NB4 (cell line): Measurements from ENCODE around the gene PLA2G4A.
A peak's percentile ranks its signal among the peaks of the same experiment; 100 is the strongest.
"Not testable (repeated sequence)": the region's sequence is repeated elsewhere in the genome, so short reads cannot be mapped to it uniquely, and the experiment has no call there.

Source experiments
- DNase-seq: peaks from one replicate; pipeline ENCODE4 v3.0.0; 2010; ENCODE audit warnings: low read depth
- H3K4me3 ChIP-seq: one replicate; pipeline ENCODE4 v1.5.1; 2011; ENCODE audit warnings: mild to moderate bottlenecking, low read depth, low read length, moderate library complexity
- MYC ChIP-seq: IDR thresholded peaks from 2 replicates; pipeline ENCODE4 v1.6.1; 2011; ENCODE audit warnings: low read depth, low read length
- POLR2A ChIP-seq: IDR thresholded peaks from 2 replicates; pipeline ENCODE4 v1.6.1; 2011; ENCODE audit warnings: mild to moderate bottlenecking; ENCODE audit not compliant: insufficient read length; ENCODE audit errors: extremely low read depth
- TF ChIP-seq, protein P1 (sequence below): IDR thresholded peaks from 2 replicates; pipeline ENCODE4 v1.6.1; 2011; ENCODE audit warnings: low read depth, low read length
- TF ChIP-seq, protein P2 (sequence below): IDR thresholded peaks from one replicate; pipeline ENCODE4 v1.5.1; 2012; ENCODE audit warnings: low read depth, low read length

PLA2G4A gene

GRCh38 chr1:186900539-186901237, 71.9 kb downstream of the PLA2G4A start:
- no peak for DNase-seq
- TF ChIP-seq, protein P1, sequence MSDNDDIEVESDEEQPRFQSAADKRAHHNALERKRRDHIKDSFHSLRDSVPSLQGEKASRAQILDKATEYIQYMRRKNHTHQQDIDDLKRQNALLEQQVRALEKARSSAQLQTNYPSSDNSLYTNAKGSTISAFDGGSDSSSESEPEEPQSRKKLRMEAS = no peak
- TF ChIP-seq, protein P2, sequence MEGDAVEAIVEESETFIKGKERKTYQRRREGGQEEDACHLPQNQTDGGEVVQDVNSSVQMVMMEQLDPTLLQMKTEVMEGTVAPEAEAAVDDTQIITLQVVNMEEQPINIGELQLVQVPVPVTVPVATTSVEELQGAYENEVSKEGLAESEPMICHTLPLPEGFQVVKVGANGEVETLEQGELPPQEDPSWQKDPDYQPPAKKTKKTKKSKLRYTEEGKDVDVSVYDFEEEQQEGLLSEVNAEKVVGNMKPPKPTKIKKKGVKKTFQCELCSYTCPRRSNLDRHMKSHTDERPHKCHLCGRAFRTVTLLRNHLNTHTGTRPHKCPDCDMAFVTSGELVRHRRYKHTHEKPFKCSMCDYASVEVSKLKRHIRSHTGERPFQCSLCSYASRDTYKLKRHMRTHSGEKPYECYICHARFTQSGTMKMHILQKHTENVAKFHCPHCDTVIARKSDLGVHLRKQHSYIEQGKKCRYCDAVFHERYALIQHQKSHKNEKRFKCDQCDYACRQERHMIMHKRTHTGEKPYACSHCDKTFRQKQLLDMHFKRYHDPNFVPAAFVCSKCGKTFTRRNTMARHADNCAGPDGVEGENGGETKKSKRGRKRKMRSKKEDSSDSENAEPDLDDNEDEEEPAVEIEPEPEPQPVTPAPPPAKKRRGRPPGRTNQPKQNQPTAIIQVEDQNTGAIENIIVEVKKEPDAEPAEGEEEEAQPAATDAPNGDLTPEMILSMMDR = no peak
- TF ChIP-seq MYC (no peak), POLR2A (no peak)
- no peak overlapping the region for H3K4me3 ChIP-seq

GRCh38 chr1:186901631-186902030, 72.9 kb downstream of the PLA2G4A start:
- no peak for DNase-seq
- H3K4me3 ChIP-seq = no peak overlapping the region
- no peak for TF ChIP-seq POLR2A
- TF ChIP-seq, protein P1 = no peak

GRCh38 chr1:186903374-186904136, 74.8 kb downstream of the PLA2G4A start:
- TF ChIP-seq, protein P1 = no peak
- no peak for TF ChIP-seq POLR2A
- TF ChIP-seq, protein P2 = no peak
- no peak for TF ChIP-seq MYC
- H3K4me3 ChIP-seq = no peak overlapping the region
- no peak for DNase-seq

DNA sequence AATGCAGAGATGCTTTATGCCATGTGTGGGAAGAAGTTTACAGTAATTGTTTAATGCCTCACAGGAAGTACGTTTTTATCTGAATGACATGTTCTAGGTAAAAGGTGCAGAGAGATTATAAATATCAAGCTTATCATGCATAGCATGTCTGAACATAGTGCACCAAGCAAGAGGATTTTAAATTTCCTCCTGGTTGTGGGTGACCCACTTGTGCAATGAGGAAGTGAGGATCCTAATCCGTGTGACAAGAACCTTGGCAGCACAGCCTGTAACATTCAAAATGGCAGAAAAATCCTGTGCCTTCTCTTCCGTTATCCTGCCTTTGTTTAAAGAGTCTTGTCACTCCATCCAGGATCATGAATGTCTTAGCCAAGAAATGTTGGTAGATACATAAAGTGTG, 75.6 kb downstream of the PLA2G4A start:
- TF ChIP-seq POLR2A (no peak), MYC (no peak)
- TF ChIP-seq, protein P2 = no peak
- TF ChIP-seq, protein P1 = no peak
- DNase-seq = peak; percentile 4
- no peak overlapping the region for H3K4me3 ChIP-seq

DNA sequence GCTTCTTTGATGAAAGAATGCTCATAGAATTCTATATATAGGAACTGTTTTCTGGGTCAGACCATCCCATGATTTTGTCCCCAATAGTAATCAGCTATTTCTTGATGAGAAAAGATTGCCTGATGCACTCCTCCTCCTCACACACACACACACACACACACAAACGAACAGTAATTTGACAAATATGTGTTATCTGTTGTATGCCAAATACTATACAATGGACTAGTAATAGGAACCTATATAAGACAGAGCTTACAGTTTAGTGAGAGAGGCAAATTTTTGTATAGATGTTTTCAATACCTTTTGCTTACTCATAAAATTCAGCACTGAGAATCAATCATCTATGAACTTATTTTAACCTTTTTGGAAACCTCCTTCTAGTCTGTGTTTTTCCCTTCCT, 76.8 kb downstream of the PLA2G4A start:
- no peak for DNase-seq
- TF ChIP-seq, protein P1 = no peak
- TF ChIP-seq POLR2A = no peak
- no peak for TF ChIP-seq MYC
- TF ChIP-seq, protein P2 = no peak
- H3K4me3 ChIP-seq = no peak overlapping the region

- DNase-seq = no peak
- no peak overlapping the region for H3K4me3 ChIP-seq
- TF ChIP-seq, protein P1 = no peak
- TF ChIP-seq MYC = no peak
- TF ChIP-seq, protein P2 = no peak
- TF ChIP-seq POLR2A = no peak
These were observed 86.8 kb downstream of the PLA2G4A start for GRCh38 chr1:186915555-186915954.

DNA sequence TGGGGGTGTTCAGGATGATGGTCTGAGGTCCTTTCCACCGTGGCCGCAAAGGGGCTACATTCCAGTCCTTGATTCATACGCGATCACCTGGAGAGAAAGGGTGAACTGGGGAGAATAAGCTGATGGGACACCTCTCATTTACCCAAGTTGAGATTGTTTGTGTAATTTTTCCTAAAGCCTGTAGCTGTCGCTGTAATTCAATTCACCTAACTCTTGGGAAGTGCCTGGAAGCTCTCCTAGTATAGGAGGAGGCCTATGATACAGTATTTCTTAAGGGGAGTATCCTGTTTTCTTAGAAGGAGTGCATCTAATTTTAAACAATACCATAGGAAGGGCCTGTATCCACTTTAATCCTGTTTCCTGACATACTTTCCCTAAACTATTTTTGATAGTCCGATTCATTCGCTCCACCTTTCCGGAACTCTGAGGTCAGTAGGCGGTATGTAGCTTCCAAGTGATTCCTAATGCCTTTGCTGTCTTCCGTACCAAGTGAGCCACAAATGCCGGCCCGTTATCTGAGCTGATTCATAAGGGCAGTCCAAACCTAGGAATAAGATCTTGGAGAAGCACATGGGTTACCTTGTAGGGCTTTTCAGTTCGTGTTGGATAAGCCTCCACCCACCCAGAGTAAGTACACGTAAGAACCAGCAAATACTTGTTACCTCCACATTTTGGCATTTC, 88.5 kb downstream of the PLA2G4A start:
- H3K4me3 ChIP-seq = not testable (repeated sequence)
- DNase-seq = peak; percentile 7

DNA sequence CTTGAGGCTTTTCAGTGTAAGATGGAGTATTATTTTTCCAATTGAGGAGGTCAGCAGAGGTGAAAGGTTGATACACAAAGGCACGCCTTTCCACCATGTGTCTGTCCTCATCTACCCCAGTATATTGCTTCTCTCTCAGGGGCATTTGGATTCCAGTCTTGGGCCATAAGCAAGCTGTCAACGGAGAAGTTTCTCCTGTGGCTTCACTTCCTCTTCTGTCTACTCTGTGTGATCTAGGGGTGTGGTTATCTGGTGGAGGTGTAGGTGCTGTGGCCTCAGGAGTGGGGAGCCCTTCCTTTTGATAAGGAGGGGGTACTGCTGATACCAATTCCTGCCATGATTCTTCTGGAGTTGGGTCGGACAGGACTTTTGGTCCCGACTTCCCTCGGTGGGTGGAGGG, 92.6 kb downstream of the PLA2G4A start:
- peak; percentile 20 for DNase-seq
- H3K4me3 ChIP-seq = not testable (repeated sequence)

- not testable (repeated sequence) for DNase-seq, H3K4me3 ChIP-seq
These were observed 94.1 kb downstream of the PLA2G4A start for GRCh38 chr1:186922814-186923213.
